Anterior cingulate cortex (tissue), 58 donors: ENCODE measurements around the gene AKAP13.

ENCODE experiments used
- DNase-seq, 58 donors: peaks; one replicate each; lab custom pipeline; 2025; lab: John Stamatoyannopoulos, UW

The AKAP13 gene

DNA sequence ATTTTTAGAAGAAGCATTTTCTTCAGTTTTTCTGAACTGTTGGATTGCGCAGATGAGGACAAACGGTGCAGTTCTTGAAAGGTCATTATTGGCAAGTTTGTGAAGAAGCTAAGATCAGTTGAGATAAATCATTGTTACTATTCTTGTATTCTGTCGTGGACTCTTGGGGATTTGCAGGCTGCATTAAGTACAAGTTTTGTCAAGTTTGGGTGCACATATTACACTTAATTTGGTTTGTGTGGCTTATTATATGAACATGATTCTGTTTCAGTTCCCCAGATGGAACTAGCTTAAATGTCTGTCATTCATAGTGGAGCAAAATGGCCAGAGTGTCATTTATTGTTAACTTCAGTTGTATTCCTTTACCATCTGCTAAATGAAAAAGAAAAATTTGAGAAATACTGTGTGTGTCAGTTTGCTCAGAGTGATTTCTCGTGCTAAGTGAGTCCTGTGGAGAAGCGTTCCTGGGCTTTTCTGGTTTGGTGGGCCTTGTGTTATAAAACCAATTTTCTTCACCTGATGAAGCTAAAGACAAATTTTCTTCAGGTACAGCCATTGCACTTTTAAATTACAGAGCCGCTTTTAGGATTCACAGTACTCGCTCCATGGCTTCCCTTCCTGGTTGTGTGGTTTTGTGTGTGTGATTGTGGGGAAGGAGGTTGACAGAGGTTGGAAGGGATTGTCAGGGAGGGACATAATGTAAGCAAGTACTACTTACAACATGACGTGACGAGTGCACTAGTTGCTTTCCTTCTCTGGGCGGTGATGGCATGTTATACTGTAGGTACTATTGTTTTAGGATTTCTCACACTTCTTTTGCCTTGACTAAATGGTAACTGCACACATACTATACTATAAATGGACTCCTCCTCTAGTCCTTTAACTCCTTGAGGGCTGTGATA is 1.7 kb downstream of the AKAP13 start:
- no peak for DNase-seq

DNA sequence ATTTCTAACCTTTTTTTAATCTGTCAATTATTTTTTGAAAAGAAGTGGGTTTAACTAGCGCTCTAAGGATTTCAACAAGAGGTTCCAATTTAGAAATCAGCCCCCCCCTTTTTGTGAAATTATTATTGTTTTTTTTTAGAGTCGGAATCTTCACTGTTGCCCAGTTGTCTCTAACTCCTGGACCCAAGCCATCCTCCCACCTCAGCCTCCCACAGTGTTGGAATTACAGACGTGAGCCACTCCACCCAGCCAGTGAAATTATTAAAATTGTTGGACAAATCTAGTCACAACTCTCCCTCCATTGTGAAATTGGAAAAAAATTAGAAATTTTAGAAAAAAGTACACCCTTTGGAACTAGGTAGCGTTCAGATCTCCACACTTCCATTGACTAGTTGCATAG is 2.5 kb downstream of the AKAP13 start:
- no peak for DNase-seq

DNA sequence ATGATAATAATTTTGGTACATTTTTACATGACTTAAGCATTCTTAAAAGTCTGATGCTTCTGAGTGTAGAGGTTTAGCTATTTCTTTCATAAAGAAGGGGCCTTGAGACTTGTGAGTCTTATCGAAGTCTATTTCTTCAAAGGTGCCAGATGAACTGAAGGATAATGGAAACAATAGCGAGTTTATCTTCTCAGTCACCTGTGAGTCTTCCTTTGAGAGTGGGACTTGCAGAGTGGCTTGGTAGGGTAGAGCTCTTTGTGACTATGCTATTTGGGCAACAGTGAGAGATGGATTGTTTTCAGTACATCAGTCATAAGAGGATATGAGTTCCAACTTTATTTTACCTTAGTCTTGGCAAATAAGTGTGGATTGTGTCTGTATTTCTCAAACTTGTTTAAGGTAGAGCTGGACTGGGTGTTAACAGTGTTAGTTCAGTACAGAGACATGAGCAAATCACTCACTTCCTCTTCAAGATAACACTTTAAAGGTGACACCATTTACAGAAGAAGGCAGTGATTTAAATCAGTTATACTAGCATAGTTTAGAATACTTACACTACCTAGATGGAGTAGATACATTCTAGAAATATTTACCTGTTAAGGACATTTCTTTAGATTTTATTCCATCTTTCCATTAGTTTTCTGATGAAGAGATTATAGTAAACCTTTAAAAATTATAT is 3.2 kb downstream of the AKAP13 start:
- DNase-seq = no peak

DNA sequence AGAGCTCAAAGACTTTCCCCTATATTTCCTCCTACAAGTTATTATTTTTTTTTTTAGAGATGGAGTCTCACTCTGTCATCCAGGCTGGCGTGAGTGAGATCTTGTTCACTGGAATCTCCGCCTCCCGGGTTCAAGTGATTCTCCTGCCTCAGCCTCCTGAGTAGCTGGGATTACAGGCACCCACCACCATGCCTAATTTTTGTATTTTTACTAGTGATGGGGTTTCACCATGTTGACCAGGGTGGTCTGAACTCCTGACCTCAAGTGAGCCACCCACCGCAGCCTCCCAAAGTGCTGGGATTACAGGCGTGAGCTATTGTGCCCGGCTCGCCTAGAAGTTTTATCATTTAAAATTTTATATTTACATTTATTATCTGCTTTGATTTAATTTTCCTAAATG is 5.9 kb downstream of the AKAP13 start:
- DNase-seq = no peak

DNA sequence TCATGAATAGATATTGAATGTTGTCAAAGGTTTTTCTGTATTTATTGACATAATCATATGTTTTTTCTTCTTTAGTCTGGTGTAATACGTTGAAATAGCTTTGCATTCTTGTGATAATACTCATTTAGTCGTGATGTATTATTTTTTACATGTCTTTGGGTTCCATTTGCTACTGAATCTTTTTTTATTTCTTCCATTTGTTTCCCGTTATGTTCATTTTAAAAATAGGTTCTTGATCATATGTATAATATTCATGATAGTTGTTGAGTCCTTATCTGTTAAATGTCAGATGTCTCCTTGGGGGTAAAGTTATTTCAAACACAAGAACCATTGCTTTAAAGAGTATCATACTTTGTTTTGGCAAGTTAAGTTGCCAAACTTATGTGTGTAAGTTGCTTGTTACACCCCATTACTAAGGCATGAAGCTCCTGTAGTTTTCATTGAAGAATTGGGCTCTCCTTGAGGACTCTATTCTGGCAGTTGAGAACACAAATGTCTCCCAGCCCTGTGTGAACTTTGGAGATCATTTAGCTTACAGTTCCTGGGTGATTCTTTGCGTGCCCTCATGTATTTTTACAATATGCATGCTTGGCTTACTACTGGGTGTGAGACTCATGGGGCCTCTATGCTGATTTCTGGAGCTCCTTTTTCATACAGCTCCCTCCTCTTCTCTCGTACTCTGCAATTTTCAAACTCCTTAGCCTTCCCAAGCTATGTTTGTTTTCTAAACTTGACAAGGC is 8.3 kb downstream of the AKAP13 start:
- no peak for DNase-seq

DNA sequence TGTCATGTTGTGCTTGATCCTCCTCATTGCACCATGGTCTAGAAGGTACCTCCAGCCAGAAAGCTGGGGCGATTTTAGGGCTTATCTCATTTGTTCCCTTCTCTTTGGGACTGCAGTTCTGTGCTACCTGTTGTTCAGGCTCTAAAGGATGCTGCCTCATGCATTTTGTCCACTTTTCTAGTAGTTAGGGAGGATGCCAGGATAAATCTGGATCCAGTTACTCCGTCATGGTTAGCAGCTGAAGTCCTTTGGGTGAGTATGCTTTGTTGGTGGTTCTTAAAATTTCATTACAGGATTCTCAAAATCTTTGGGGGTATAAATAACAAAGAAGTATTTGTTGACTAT is 8.9 kb downstream of the AKAP13 start:
- DNase-seq = no peak

DNA sequence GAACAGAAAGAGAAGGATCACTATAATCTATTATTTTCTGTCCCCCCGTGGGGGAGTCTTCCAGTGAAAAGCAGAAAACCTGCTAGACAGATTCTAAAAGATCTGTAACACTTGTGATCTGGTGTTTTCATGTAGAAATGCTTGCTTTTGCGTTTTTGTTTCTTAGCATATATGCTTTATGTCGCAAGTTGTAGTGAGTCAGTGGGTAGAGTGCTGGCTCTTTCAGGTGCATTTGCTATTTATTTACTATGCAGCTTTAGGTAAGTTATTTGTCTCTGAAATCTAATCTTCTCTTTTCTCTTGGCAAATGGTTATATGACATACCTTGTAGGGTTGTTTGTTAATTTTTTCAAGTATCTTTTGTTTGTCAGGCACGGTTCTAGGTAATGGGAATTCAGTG is 9.4 kb downstream of the AKAP13 start:
- no peak for DNase-seq

DNA sequence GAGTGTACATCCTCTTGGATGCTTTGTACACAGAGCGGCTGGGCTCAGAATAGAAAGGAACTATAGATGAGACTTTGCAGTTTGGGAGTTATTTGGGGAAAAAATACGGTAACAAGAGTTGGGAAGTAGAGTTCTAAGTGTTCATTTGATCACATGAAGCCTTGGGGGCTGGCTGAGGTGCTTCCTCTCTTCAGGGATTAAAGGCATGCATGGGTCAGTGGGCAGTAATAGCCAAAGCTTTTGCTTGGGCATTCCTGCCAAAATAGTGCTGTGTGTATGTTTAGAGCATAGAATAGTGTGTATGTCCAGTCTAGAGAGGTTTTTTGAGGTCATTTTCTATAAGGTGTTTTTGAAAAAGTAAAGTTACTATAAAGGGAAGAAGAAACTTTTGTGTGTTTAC is 12.8 kb downstream of the AKAP13 start:
- no peak for DNase-seq

DNA sequence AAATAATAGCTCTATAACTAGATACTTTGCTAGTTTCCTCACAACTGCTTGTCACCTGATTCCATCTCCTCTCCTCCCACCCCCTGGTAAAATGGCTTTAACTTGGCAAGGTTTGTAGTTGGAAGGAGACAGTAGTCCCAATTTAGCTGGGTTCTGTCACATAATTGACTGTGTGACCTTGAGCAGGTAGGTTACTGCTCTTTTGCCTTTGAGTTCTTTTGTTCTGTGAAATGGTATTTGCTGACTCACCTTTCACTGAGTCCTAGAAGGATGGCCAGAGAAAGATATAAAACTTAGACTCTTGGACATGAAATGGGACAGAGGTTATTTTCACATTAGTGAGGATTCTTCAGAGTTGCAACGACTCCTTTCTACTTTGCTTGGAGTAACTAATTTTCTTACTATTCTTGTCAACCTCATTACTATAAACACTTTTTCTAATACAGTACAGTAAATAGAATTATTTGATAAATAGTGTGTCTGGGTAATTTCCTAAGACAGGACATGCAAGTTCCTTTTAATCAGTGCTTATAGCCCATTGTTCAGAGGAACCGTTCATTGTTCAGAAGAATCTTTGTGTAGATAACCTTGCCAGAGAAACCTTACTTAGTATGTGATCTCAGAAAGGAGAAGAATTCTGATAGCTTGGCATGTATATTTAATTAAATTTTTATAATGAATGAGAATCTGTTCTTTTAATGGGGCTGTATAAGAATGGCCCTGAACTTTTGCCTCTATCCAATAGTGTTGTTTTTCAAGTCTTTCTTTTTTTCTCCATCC is 14.3 kb downstream of the AKAP13 start:
- DNase-seq = no peak

DNA sequence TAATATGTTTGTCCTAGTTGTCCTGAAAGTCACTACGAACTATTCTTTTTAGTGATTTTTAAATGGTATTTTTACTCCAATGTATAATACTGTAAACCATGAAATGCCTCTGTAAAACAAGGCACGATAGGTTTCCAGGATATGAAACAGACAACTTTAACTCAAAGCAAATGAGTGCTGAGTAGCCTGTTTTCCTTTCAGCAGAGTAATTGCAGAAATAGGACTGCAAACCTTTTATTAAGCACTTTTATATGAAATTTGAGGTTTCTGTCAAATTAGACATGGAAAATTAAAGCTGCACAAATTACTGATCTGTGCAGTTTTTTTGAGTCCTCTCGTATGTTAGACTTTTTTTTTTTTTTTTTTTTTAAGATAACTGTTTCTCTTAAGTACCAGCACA is 16.2 kb downstream of the AKAP13 start:
- no peak for DNase-seq

DNA sequence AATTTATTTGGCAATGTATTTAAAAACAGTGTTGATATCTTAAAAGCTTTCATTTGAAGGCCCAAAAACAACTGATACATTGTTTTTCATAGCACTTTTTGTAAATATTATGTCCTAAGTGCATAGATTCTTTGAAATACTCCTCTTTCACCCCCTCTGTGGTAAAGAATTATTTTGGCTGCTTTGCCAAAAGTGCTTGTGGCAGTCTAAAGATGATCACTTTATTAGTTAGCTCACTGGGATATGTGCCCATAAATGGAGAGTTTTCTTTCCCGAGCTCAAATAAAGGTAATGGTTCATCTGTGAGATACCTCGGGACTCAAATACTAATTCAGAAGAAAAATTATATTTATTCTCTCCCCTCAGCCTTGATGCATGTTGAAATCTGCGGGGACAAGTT is 16.7 kb downstream of the AKAP13 start:
- no peak for DNase-seq

DNA sequence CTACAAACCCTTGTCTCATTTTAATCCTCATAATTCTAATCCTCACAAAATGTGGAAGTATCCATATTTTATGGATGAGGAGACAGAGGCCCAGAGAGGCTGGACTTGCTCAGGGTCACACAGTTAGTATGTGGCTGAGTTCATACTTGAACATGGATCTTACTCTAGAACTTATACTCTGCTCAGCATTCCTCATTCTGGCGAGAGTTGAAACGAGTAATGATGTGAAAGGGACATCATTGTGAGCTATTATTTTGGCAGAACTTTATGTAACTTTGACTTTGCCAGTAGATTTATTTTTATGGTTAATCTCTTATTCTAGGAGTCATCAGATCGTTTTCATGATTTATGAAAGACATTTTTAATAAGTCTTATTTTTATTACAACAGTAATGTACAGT is 17.5 kb downstream of the AKAP13 start:
- no peak for DNase-seq

DNA sequence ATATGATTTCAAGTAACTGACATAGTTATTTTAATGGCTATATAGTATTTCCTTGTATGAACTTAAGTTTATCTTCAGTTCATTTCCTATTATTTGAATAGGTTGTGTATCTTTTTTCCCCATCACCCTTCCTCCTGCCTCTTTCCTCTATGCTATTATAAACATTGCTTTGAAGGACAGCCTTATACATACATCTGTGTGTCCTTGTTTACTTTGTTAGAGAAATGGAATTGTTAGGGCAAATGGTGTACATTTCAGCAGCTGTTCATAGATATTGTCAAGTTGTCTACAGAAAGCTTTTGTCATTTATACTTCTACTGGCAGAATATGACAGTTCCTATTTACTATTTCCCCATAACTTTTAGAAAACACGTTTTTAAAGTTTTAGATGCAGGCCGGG is 18.4 kb downstream of the AKAP13 start:
- no peak for DNase-seq

DNA sequence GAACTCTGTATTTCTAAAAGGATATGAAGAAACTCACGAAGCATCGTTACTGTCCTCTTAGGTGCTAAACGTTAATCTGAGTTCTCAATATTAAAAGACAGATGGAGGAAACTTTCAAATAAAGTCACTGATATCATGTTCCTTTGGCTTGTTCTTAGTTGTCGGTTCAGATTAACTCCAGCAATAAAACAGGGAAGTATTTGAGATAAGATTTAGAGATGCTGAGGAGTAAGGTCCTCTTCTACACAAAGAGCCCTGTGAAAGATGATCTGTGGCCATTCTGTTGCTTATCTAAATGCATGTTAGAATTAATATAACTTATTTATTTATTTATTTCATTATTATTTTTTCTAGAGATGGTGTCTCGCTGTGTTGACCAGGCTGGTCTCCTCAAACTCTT is 19.2 kb downstream of the AKAP13 start:
- no peak for DNase-seq

DNA sequence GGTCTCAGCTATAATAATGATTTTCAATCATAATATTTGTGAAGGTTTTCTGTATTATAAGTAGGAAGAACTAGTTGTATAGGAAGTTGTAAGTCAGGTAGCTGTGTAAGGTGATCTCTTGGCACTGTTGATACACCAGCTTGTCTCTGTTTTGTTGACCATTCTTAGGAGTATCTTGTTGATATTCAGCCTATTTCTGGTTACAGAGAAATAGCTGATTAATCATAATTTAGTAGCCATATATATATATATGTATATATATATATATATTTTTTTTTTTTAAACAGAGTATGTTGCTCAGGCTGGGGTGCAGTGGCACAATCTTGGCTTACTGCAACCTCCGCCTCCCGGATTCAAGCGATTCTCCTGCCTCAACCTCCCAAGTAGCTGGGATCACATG is 20.2 kb downstream of the AKAP13 start:
- DNase-seq = no peak

DNA sequence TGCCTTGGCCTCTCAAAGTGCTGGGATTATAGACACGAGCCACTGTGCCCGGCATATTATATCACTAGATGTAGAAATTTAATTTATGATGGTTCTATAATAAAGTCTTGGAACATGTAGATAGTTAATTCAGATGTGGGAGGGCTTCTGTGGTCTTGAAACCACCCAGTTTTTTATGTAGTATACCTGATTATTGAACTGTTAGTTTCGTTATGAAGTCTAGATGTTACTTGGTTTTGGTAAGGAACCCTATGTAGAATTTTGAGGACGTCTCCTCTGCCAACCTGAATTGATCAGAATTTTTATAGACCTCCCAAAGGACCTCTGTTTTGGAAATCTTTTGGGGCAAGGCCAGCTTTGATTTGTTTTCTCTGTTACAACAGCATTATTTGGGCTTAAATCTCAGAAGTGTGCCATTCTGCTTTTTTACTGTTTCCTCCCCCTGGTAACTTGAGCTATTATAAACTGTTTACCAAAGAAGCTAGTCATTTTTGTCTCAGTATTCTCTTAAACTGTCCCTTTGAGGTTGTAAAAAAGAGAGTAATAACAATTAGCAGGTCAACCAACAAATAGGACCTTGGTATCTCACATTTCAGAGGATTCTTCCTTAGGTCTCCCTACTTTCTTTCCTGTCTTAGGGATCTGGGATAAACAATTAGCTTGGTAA is 20.8 kb downstream of the AKAP13 start:
- no peak for DNase-seq

DNA sequence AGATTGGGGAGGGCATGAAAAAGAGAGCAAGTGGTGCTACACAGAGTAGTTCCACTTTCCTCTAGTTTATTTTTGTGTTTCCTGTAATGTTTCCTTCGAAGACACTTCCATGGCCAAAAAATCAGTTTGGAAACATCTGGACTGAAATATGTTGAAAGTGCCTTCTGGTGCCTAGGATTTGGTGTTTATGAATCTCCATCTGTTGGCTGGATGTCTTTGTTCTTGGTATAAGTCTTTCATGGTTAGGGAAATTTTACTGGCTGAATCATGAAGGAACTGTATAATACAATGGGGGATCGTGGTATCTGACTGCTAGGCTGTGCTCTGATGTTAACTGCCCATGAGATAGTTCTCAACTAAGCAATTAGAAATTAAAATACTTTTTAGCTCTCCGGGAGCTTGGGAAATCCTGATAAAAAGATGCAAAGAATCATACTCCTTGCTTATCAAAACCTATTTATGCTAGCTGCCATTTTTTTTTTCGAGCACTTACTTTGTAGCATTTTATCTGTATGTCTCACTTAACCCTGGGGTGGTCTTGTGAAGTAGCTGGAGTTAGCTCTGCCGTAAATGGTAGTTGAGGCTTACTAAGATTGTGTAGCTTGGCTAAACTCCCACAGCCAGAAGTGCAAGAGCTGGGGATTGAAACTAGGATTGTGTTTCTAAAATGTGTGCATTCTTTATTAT is 21.9 kb downstream of the AKAP13 start:
- DNase-seq = no peak

DNA sequence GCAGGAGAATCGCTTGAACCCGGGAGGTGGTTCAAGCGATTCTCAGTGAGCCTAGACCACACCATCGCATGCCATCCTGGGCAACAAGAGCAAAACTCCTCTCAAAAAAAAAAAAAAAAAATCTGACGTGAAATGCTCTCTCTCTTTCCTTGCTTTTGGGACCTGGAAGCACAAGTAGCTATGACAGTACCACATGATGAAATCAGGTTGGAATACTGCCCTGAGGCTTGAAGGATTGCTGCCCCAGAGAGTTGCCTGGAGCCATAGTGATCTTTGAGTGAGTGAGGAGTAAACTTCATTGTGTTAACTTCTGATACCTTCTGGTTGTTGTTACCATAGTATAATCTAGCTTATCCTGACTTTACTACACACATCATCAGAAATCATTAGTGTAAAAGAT is 23.3 kb downstream of the AKAP13 start:
- DNase-seq = peak in 1 of 58 donors; percentile 5

DNA sequence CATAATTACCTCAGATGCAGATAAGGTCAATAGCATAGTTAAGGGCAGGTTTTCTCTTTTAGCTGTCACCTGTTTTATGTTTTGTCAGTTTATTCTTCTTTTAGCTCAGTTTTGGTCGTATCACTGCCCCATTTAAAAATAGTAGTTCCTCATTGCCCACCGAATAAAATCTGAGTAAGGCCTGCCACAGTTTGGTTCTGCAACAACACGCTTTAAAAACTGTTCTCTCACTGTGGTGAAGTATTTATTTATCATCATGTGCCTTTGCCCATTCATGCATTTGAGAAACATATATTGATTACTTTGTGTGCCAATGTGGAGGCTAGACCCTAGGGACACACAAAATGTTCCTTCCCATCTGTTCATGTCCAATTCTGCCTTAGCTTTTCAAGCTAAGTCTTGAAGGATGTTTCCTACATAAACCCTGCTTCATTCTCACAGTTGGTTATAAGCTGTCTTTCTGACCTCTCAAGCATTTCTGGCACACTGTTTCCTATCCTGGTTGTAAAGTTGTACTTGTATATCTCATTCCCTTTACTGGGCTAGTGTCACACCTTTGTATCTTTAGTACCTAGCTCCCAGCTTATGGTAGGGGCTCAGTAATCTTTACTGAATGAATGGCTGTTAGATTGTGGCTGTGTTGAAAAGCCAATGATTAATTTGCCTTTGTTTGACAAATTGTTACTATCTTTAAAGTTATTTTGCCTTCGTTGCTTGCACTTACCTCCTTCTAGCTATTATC is 23.9 kb downstream of the AKAP13 start:
- DNase-seq = no peak
